MM.1S (cell line): ENCODE data around the gene SPESP1.
"Not testable (repeated sequence)": the region's sequence is repeated elsewhere in the genome, so short reads cannot be mapped to it uniquely, and the experiment has no call there.

ENCODE experiments used
- DNase-seq: peaks from one replicate; pipeline ENCODE4 v3.0.0-alpha.2; 2015
- H2AFZ ChIP-seq: fragments of 300-600 bp; sonication (generic); 2 replicates; pipeline ENCODE4 v1.6.0; 2016; ENCODE audit warnings: antibody characterized with exemption, low read length
- H3F3A ChIP-seq: fragments of 300-600 bp; sonication (generic); 2 replicates; pipeline ENCODE4 v1.6.1; 2016; ENCODE audit warnings: mild to moderate bottlenecking, antibody characterized with exemption, low read length, moderate library complexity, mixed read lengths; ENCODE audit not compliant: insufficient read depth
- H3K27ac ChIP-seq: fragments of 300-600 bp; sonication (generic); 2 replicates; pipeline ENCODE4 v1.5.1; 2016; ENCODE audit warnings: mild to moderate bottlenecking, low read length
- H3K27me3 ChIP-seq: fragments of 300-600 bp; sonication (generic); replicated peaks from 2 replicates; pipeline ENCODE4 v1.6.0; 2016; ENCODE audit warnings: low read length; ENCODE audit not compliant: insufficient read depth
- H3K36me3 ChIP-seq: fragments of 300-600 bp; sonication (generic); replicated peaks from 2 replicates; pipeline ENCODE4 v1.6.1; 2016; ENCODE audit warnings: mild to moderate bottlenecking, low read length, mixed read lengths; ENCODE audit not compliant: insufficient read depth
- H3K4me1 ChIP-seq: fragments of 300-600 bp; sonication (generic); 2 replicates; pipeline ENCODE4 v1.6.1; 2016; ENCODE audit warnings: low read length, mixed read lengths
- H3K4me2 ChIP-seq: fragments of 300-600 bp; sonication (generic); 2 replicates; pipeline ENCODE4 v1.6.0; 2016; ENCODE audit warnings: low read depth, low read length
- H3K4me3 ChIP-seq: fragments of 300-600 bp; sonication (generic); 2 replicates; pipeline ENCODE4 v1.5.1; 2016; ENCODE audit warnings: low read length, mixed read lengths
- H3K79me2 ChIP-seq: fragments of 300-600 bp; sonication (generic); 2 replicates; pipeline ENCODE4 v1.6.1; 2016; ENCODE audit warnings: mixed run types, low read length, mixed read lengths
- H3K9ac ChIP-seq: fragments of 300-600 bp; sonication (generic); 2 replicates; pipeline ENCODE4 v1.6.1; 2016; ENCODE audit warnings: low read length, mixed read lengths
- H3K9me2 ChIP-seq: fragments of 300-600 bp; sonication (generic); replicated peaks from 2 replicates; pipeline ENCODE4 v1.6.1; 2016; ENCODE audit warnings: mild to moderate bottlenecking, low read length, mixed read lengths; ENCODE audit not compliant: insufficient read depth
- H3K9me3 ChIP-seq: fragments of 300-600 bp; sonication (generic); replicated peaks from 2 replicates; pipeline ENCODE4 v1.6.1; 2016; ENCODE audit warnings: mild to moderate bottlenecking, low read length, mixed read lengths; ENCODE audit not compliant: insufficient read depth
- H4K20me1 ChIP-seq: fragments of 300-600 bp; sonication (generic); 2 replicates; pipeline ENCODE4 v1.6.1; 2016; ENCODE audit warnings: mild to moderate bottlenecking, low read length, moderate library complexity, mixed read lengths; ENCODE audit not compliant: insufficient read depth
- CTCF ChIP-seq: fragments of 300-600 bp; sonication (generic); IDR thresholded peaks from 2 replicates; pipeline ENCODE4 v1.5.1; 2016; ENCODE audit warnings: antibody characterized with exemption, low read length, mixed read lengths
- EZH2 ChIP-seq: fragments of 300-600 bp; sonication (generic); optimal IDR thresholded peaks from 2 replicates; pipeline ENCODE3; 2017; ENCODE audit warnings: low read depth, mild to moderate bottlenecking, antibody characterized with exemption, low read length, mixed read lengths
- EZH2phosphoT487 ChIP-seq: fragments of 300-600 bp; sonication (generic); IDR thresholded peaks from 2 replicates; pipeline ENCODE4 v1.6.1; 2018; ENCODE audit warnings: antibody characterized with exemption, low read length

SPESP1 gene

GRCh38 chr15:68969298-68969697, 39.0 kb downstream of the SPESP1 start:
- no peak overlapping the region for H3K4me3 ChIP-seq
- H3K27me3 ChIP-seq, result no peaks in the 10 kb centered on the region
- no peak overlapping the region for H3K27ac ChIP-seq
- H3K4me1 ChIP-seq, result no peaks in the 10 kb centered on the region
- H3F3A ChIP-seq, result no peaks in the 10 kb centered on the region
- no peaks in the 10 kb centered on the region for H3K9me2 ChIP-seq
- H3K9me3 ChIP-seq, result no peaks in the 10 kb centered on the region
- H3K9ac ChIP-seq, result no peak overlapping the region
- H2AFZ ChIP-seq, result no peak overlapping the region
- no peak overlapping the region for H3K4me2 ChIP-seq
- TF ChIP-seq EZH2 (no peak), EZH2phosphoT487 (no peak), CTCF (no peak)
- no peak for DNase-seq
- H4K20me1 ChIP-seq, result no peaks in the 10 kb centered on the region
- H3K79me2 ChIP-seq, result no peaks in the 10 kb centered on the region
- no peaks in the 10 kb centered on the region for H3K36me3 ChIP-seq

- Histone ChIP-seq H3K4me3 (no peak overlapping the region), H2AFZ (no peak overlapping the region), H3K27ac (no peak overlapping the region), H3K4me2 (no peak overlapping the region), H3K4me1 (no peaks in the 10 kb centered on the region), H3K36me3 (no peaks in the 10 kb centered on the region), H3F3A (no peaks in the 10 kb centered on the region), H4K20me1 (no peaks in the 10 kb centered on the region), H3K9me2 (no peaks in the 10 kb centered on the region), H3K27me3 (no peaks in the 10 kb centered on the region), H3K9ac (no peak overlapping the region), H3K79me2 (no peaks in the 10 kb centered on the region), H3K9me3 (no peaks in the 10 kb centered on the region)
- no peak for DNase-seq
- TF ChIP-seq EZH2phosphoT487 (no peak), EZH2 (no peak), CTCF (no peak)
These were observed 42.1 kb downstream of the SPESP1 start for GRCh38 chr15:68972201-68973065.

GRCh38 chr15:68975651-68976160, 45.4 kb downstream of the SPESP1 start:
- DNase-seq, H3K4me1 ChIP-seq: not testable (repeated sequence)

GRCh38 chr15:68977426-68977825, 47.1 kb downstream of the SPESP1 start:
- H3K36me3 ChIP-seq, H3K4me1 ChIP-seq, H4K20me1 ChIP-seq, H3K9me3 ChIP-seq, H3K9me2 ChIP-seq, H3K9ac ChIP-seq, H3F3A ChIP-seq, H3K79me2 ChIP-seq, H3K4me2 ChIP-seq, H2AFZ ChIP-seq, H3K27me3 ChIP-seq, DNase-seq, H3K4me3 ChIP-seq, H3K27ac ChIP-seq: not testable (repeated sequence)

More at GRCh38 chr15:68975651-68976160, 45.4 kb downstream of the SPESP1 start:
- H3K9me3 ChIP-seq, H3K79me2 ChIP-seq, H2AFZ ChIP-seq, H3K9ac ChIP-seq, H3K27me3 ChIP-seq, H4K20me1 ChIP-seq, H3F3A ChIP-seq, H3K4me2 ChIP-seq, H3K4me3 ChIP-seq, H3K27ac ChIP-seq, H3K36me3 ChIP-seq, H3K9me2 ChIP-seq: not testable (repeated sequence)
